ENCODE results near the gene NFS1.
"Not testable (repeated sequence)": the region's sequence is repeated elsewhere in the genome, so short reads cannot be mapped to it uniquely, and the experiment has no call there.

The NFS1 gene

DNA sequence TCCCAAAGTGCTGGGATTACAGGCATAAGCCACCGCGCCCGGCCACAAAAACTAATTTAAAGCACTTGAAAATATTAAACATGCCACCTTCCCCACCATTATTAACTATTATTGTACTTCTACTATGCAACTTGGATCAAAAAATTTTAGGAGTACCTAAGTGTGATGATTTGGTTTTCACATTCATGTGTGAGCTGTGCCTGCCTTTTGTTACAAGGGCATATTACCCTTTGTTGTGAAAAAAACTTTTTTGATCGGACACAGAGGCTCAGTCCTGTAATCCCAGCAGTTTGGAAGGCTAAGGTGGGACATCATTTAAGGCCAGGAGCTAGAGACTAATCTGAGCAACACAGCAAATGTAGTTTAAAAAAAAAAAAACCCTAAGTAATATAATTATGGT lies 17.2 kb upstream of the NFS1 start:
- H3K27me3 ChIP-seq (replicated peaks; ENCODE audit: control insufficient read depth, insufficient read depth, low read length), result no peaks in the 10 kb centered on the region
- no peak for DNase-seq (ENCODE audit: extremely low read depth, insufficient read length)
- peaks cover 32% of the 10 kb centered on the region for H3K36me3 ChIP-seq (ENCODE audit: control insufficient read depth, insufficient read depth, low read length)
- no peak overlapping the region for H3K4me3 ChIP-seq (replicated peaks; ENCODE audit: low read depth, low read length)
- TF ChIP-seq, protein P1, sequence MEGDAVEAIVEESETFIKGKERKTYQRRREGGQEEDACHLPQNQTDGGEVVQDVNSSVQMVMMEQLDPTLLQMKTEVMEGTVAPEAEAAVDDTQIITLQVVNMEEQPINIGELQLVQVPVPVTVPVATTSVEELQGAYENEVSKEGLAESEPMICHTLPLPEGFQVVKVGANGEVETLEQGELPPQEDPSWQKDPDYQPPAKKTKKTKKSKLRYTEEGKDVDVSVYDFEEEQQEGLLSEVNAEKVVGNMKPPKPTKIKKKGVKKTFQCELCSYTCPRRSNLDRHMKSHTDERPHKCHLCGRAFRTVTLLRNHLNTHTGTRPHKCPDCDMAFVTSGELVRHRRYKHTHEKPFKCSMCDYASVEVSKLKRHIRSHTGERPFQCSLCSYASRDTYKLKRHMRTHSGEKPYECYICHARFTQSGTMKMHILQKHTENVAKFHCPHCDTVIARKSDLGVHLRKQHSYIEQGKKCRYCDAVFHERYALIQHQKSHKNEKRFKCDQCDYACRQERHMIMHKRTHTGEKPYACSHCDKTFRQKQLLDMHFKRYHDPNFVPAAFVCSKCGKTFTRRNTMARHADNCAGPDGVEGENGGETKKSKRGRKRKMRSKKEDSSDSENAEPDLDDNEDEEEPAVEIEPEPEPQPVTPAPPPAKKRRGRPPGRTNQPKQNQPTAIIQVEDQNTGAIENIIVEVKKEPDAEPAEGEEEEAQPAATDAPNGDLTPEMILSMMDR (IDR thresholded peaks at IDR 0.05; ENCODE audit: insufficient read depth, low read length, poor library complexity, severe bottlenecking), result no peak

DNA sequence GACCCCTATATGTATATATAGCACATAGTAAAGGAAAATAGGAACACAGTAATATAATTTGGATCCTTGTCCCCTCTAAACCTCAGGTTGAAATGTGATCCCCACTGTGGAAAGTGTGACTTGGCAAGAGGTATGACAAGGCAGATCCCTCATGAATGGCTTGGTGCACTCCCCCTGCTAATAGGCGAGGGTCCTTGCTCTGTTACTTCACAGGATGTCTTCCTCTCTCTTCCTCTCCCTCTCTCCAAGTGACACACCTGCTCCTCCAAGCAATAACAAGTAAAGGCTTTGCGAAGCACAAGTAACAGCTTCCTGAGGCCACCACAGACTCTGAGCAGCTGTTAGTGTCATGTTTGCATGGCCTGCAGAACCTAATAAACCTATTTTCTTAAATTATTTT lies 16.5 kb upstream of the NFS1 start:
- no peak for DNase-seq (ENCODE audit: extremely low read depth, insufficient read length)
- H3K27me3 ChIP-seq (replicated peaks; ENCODE audit: control insufficient read depth, insufficient read depth, low read length), result no peaks in the 10 kb centered on the region
- H3K4me3 ChIP-seq (replicated peaks; ENCODE audit: low read depth, low read length), result no peak overlapping the region
- peaks cover 28% of the 10 kb centered on the region for H3K36me3 ChIP-seq (ENCODE audit: control insufficient read depth, insufficient read depth, low read length)
- TF ChIP-seq, protein P1 (IDR thresholded peaks at IDR 0.05; ENCODE audit: insufficient read depth, low read length, poor library complexity, severe bottlenecking), result no peak

DNA sequence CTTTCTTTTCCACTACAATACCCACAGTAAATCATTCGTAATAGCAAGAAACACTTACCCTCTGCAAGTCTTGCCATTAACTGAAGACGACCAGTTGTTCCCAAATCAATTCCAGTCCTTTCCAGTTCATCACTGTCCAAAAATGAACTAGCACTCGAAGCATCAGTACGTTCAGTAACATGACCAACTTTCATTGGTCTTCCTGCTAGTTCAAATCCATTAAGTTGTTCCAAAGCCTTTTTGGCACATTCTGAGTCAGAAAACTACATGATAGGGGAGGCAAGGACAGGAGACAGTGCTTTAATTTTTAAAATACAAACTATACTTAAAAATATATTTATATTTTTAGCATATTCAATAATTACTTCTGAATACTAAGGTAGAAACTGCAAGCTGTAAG lies 15.0 kb upstream of the NFS1 start:
- Histone ChIP-seq H3K36me3 (ENCODE audit: control insufficient read depth, insufficient read depth, low read length) (peaks cover 22% of the 10 kb centered on the region), H3K27me3 (replicated peaks; ENCODE audit: control insufficient read depth, insufficient read depth, low read length) (no peaks in the 10 kb centered on the region), H3K4me3 (replicated peaks; ENCODE audit: low read depth, low read length) (no peak overlapping the region)
- TF ChIP-seq, protein P1 (IDR thresholded peaks at IDR 0.05; ENCODE audit: insufficient read depth, low read length, poor library complexity, severe bottlenecking), result no peak
- DNase-seq (ENCODE audit: extremely low read depth, insufficient read length), result no peak

DNA sequence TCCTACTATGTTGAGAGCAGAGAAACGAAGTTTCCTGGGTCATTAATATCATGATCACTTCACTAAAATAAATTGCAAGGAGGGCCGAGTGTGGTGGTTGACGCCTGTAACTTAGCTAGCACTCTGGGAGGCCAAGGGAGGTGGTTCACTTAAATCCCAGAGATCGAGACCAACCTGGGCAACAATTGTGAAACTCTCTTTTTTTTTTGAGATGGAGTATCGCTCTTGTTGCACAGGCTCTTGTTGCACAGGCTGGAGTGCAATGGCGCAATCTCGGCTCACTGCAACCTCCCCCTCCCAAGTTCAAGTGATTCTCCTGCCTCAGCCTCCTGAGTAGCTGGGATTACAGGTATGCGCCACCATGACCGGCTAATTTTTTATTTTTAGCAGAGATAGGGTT lies 14.0 kb upstream of the NFS1 start:
- DNase-seq (ENCODE audit: extremely low read depth, insufficient read length); H3K27me3 ChIP-seq (replicated peaks; ENCODE audit: control insufficient read depth, insufficient read depth, low read length); H3K4me3 ChIP-seq (replicated peaks; ENCODE audit: low read depth, low read length): not testable (repeated sequence)
- H3K36me3 ChIP-seq (ENCODE audit: control insufficient read depth, insufficient read depth, low read length), result peaks cover 20% of the 10 kb centered on the region

DNA sequence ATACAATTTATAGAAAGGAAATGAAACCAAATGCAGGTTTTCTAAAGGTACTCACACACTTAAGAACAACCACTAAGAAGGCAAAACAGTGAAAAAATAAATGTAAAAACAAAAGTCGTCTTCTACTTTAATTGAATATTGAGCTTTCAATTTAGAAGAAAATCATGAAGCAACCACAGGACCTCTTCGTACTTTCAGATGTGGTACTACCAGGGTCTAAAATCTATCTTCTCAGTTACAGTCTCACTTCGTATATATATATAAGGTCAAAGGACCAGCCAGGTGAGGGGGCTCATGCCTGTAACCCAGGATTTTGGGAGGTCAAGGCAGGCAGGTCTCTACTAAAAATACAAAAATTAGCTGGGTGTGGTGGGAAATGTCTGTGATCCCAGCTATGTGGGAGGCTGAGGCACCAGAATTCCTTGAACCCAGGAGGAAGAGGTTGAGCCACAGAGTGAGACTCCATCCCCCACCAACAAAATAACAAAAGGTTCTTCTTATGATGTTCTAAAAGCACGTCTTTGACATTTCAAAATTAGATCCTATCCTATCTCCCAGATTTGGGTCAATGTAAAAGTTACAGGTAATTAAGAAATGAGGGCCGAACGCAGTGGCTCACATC lies 12.5 kb upstream of the NFS1 start:
- no peak for DNase-seq (ENCODE audit: extremely low read depth, insufficient read length)
- TF ChIP-seq, protein P1 (IDR thresholded peaks at IDR 0.05; ENCODE audit: insufficient read depth, low read length, poor library complexity, severe bottlenecking), result no peak
- no peak overlapping the region for H3K4me3 ChIP-seq (replicated peaks; ENCODE audit: low read depth, low read length)

DNA sequence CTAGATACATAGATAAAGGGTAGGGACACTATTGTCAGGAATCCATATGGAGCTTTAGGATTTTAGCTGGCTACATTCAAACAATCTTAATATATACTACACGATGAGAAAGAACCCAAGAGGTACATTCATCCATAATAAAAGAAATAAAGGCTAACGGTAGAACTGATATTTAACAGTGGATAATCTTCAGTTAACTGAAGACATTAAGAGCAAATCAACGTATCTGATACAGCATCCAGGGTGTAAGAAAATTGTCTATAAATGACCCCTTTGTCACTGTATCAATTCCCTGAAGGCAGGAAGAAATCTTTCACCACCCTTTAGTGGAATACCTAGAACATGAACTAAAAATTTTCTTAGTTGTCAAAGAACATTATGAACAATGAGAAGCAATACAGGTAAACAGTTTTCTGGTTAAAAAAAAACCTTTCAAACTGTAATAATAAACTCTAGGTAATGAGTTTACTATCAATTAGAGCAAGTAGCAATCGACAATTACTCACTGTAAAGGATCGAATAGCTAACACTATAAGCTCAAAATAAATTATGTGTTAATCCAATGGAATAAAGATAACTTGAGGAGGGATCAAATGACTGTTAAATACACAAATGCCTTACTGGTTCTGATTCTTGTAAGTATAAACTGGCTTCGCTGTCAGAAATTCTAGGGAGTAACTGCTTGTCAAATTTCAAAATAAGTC lies 11.9 kb upstream of the NFS1 start:
- Histone ChIP-seq H3K4me3 (replicated peaks; ENCODE audit: low read depth, low read length) (no peak overlapping the region), H3K27me3 (replicated peaks; ENCODE audit: control insufficient read depth, insufficient read depth, low read length) (no peaks in the 10 kb centered on the region), H3K36me3 (ENCODE audit: control insufficient read depth, insufficient read depth, low read length) (peaks cover 17% of the 10 kb centered on the region)
- DNase-seq (ENCODE audit: extremely low read depth, insufficient read length), result no peak
- TF ChIP-seq, protein P1 (IDR thresholded peaks at IDR 0.05; ENCODE audit: insufficient read depth, low read length, poor library complexity, severe bottlenecking), result no peak

More for the DNA sequence above, 12.5 kb upstream of the NFS1 start:
- no peaks in the 10 kb centered on the region for H3K27me3 ChIP-seq (replicated peaks; ENCODE audit: control insufficient read depth, insufficient read depth, low read length)
- H3K36me3 ChIP-seq (ENCODE audit: control insufficient read depth, insufficient read depth, low read length), result peaks cover 19% of the 10 kb centered on the region
